Hypothalamus (tissue), 51 donors: ENCODE measurements around the gene HECTD2.
"Not testable (repeated sequence)": the region's sequence is repeated elsewhere in the genome, so short reads cannot be mapped to it uniquely, and the experiment has no call there.

Experiments
- DNase-seq, 51 donors: peaks; one replicate each; lab custom pipeline; 2025; lab: John Stamatoyannopoulos, UW

Gene HECTD2

DNA sequence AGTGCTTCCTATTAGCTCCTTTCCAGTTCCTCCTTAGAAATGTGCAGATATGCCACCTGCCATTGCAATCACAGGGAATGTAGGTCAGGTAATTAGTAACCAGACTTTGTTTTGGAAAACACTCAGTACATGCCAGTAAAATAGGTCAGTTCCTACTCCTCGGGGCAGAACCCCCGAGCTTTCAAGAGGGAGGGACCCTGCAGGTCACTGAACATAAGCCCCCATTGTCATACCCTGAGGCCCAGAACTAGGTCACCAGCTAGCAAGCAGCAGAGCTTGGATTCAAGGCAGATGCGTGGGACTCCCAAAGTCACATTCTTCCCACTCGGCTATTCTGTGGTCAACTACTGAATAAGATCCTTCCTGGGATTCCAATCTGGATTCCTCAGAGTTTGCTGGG, 117.9 kb downstream of the HECTD2 start:
- DNase-seq, result peak in 2 of 51 donors; percentile 8 to 22

DNA sequence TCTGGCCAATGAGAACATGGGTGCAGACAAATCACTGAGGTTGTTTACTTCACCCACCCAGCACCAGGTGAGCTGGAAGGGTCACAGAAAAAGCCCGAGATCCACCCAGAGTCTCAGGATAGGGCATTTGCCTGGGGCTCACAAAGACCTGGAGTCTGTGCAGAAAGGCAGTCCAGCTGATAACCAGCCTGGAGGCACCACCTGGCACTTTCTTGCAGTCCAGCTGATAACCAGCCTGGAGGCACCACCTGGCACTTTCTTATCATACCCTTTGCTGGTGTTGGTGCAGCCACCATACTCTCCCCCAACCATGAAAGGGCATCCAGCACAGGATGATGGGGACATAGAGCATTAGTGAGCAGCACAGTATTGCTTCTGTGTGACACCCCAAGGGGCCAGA, 118.6 kb downstream of the HECTD2 start:
- no peak for DNase-seq

DNA sequence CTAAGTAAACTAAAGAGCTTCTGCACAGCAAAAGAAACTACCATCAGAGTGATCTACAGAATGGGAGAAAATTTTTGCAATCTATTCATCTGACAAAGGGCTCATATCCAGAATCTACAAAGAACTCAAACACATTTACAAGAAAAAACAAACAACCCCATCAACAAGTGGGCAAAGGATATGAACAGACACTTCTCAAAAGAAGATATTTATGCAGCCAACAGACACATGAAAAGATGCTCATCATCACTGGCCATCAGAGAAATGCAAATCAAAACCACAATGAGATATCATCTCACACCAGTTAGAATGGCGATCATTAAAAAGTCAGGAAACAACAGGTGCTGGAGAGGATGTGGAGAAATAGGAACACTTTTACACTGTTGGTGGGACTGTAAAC, 124.6 kb downstream of the HECTD2 start:
- not testable (repeated sequence) for DNase-seq

DNA sequence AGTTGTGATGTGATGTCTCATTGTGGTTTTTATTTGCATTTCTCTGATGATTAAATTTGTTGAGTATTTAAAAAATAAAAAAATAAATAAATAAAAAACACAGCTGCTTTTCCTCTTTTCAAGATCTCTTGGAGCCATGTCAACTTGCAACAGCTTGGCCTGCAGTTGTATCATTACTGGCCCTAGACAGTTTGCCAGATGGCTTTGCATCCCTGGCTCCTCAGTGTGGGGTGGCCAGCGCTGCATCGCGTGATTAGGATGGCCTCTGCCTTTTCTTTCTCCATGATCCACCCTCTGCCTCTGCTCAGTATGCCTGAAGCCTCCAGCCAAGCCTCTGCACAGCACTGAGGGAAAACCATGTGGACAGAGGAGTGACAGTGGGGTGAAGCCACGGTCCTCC, 126.0 kb downstream of the HECTD2 start:
- no peak for DNase-seq

DNA sequence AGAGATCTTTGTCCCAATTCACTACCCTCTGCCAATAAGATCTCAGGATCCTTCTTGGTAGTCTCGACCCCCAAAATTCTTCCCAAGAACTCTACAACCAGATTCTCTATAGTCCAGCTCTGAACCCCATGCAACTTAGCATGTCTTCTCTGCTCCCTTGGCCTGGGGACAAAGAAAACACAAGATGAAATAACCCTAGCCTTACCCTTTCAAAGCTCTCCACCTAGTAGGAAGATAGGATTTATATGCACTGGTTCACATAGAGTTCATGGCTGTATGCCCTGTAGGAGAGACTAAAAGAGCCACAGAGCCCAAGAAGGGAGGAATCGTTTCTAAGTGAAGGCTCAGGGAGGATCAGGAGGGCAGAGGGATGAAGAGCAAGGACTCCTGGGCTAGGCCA, 126.6 kb downstream of the HECTD2 start:
- DNase-seq, result no peak

GRCh38 chr10:91537614-91538383, 127.7 kb downstream of the HECTD2 start:
- DNase-seq, result no peak

- DNase-seq, result no peak
Observed at GRCh38 chr10:91539930-91540329, 129.8 kb downstream of the HECTD2 start.

GRCh38 chr10:91540733-91541132, 130.6 kb downstream of the HECTD2 start:
- no peak for DNase-seq

DNA sequence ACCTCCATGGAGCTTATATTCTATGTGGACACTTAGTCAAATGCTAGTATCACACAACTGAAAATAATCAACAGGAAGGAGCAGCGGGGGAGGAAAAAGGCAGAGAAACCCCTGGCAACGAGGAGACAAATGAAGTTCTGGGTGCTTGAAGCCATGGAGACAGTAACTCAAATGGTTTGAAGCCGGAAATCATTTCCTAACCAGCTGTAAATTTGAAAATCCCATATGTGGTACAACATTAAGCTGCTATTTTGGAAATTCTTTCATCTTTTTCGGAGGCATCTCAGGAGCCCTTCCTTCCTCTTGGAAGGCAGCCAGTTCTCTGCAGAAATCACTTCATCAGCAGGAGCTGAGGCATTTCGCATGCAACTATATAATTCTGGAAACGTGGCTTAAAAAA, 131.3 kb downstream of the HECTD2 start:
- peak in 1 of 51 donors; percentile 56 for DNase-seq

DNA sequence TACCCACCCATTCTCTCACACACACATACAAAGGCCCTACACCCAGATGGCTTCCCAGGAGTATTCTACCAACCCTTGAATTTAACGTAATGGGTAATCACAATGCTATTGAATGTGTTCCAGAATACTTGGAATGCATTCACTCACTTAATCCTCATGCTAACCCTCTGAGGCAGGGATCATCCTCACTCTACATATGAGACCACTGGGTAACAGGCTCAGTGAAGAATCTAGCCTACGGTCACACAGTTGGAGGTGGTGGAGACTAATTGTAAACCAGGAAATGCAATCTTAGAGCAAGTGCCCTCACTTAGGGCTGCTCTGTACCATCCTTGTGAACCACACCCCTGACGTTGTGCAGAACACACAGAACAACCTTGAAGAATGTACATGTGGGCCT, 135.2 kb downstream of the HECTD2 start:
- DNase-seq, result no peak

DNA sequence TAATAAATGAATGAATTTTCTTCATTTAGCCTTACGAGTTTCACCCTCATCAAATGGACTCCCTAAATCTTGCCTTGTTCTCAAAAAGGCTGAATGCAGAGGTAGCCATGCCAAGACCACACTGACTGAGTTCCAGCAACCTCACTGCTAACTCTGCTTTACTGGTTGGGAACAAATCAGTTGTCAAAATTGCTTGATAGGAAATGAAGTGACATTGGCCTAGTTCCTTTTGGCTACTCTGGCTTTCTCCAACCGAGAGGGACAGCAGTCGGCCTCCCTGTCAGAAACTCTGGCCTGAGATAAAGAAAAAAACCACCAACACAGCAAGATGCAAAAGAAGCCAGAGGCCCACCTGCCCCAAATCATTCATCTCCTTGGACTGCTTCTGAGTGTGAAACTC, 135.7 kb downstream of the HECTD2 start:
- DNase-seq, result no peak

DNA sequence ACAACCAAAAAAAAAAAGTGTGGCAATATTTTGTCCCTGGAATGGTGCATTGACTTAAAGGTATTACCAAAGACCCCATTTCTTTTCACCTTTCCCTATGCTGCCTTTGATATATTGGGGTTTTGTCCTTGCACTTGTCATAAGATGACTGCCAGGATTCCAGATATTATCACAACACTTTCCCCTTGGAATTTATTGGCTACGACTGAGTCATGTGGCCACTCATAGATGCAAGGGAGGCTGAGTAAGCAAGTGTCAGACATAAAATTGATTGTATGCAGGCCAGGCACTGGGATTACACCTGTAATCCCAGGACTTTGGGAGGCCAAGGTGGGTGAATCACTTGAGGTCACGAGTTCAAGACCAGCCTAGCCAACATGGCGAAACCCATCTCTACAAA, 139.1 kb downstream of the HECTD2 start:
- DNase-seq, result no peak

GRCh38 chr10:91550021-91550420, 139.9 kb downstream of the HECTD2 start:
- no peak for DNase-seq

- peak in 29 of 51 donors; percentile 8 to 61 (median 29) for DNase-seq
Observed at GRCh38 chr10:91551856-91552255, 141.7 kb downstream of the HECTD2 start.

DNA sequence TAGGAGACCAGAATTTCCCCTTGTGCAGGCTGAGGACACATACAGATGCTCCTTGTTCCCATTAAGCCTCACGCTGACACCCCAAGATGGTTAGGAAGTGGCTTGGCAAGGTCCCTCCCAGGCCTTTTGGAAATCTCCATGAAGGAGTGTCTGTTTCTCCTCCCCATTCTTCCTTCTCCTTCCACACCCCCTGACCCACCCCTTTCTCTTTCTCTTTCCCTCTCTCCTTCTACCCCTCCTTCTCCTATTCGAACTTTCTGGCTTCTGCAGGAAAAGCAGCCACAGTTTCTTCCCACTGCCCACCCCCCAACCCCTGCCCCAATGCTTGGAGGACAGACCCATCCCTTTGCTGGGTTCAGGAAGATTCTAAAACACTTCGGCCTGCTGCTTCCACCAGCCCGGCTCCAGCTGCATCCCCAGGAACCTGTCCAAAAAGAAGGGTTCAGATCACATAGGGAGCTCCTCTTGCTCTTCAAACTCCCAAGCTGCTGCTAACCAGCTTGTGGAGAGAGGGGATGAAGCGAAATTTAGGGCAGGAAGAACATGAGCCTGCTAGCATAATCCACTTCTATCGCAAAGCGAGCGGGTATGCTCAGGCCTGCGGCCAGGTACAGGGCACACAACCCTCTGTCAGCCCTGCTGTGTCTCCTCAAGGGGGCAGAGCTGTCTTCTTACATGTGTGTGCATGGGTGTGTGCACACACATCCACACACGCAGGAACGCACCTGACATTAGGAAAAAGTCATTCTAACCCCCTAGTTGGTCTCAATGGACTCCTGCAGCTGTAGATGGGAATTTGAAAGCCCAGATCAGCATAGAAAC, 142.3 kb downstream of the HECTD2 start:
- peak in 9 of 51 donors; percentile 5 to 35 (median 15) for DNase-seq

- no peak for DNase-seq
Observed at GRCh38 chr10:91555455-91555854, 145.3 kb downstream of the HECTD2 start.

- DNase-seq, result no peak
Observed at GRCh38 chr10:91556691-91557566, 146.8 kb downstream of the HECTD2 start.

DNA sequence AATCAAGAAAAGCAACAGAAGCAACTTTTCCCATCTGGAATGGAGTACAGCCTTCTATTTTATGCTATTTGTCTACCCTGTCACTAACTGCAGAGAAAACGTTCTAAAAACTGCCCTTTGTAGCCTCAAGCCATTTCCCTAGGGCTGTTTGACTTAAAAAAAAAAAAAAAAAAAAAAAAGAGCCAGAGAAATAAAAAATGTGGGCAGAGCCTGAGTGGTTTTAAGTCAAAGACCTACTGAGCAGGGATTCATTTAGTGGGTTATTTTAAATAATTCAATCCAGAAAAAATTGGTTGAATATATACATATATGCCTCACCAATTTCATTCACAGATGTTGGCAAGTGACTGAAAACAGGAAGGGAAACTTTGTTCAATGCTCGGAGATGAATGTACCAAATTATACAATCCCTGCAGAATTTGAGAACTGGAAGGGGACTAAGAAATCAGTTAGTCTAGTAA, 147.5 kb downstream of the HECTD2 start:
- no peak for DNase-seq

DNA sequence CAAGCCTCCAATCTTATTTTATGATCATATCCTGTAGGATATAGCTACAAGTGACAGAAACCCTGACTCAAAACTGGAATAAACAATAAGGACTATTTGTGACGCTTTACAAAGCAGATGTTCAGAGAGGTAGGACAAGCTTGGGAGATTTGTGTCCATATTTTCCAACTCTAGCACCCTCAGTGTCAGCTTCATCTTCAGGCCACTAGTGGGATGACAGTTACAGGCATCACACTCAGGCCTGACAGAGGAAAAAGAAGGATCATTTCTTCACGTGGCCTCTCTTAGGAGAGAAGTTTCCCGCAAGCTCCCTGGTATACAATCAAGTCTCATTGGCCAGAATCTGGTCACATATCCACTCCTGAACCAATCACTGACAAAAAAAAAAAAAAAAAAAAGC, 148.3 kb downstream of the HECTD2 start:
- DNase-seq, result no peak

GRCh38 chr10:91559169-91559568, 149.0 kb downstream of the HECTD2 start:
- DNase-seq, result no peak

DNA sequence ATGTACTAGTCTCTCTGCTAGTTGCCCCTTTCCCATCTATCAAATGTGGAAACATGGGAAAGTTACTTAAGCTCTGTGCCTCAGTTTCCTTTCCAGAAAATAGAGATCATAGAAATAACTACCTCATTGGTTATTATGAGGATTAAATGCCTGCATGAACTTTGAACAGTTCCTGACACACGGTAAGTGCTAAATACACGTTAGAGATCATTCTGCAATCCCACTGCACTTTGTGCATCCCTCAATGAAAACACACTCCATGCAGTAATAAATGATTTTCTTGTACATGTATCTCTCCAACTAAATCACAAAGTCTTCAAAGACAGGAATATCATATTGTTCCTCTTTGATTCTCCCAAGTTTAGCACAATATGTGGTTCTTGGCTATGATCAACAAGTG, 149.6 kb downstream of the HECTD2 start:
- no peak for DNase-seq
